ENCODE results near the gene NDUFV1. TPM values are rescaled to one million over a fixed set of nuclear protein-coding genes. Genes with fewer than 3 reads are reported as not detected.

NDUFV1 gene
- total and polyA plus RNA-seq, 2 of the 4 experiments (the other 2 are of a cell fraction): 120 to 133 TPM

- Histone ChIP-seq H3K4me2 (ENCODE audit: low read depth, low read length) (no peak overlapping the region; the same call in 1 of the 2 replicates), H3K9me1 (ENCODE audit: insufficient read depth, low read length) (peaks cover 4% of the 10 kb centered on the region; the same call in 1 of the 2 replicates), H3K79me1 (ENCODE audit: low read depth in 1 of 2, low read length in 2 of 2) (no peaks in the 10 kb centered on the region), H3K14ac (replicated peaks; ENCODE audit: low read depth, low read length) (no peak overlapping the region), H4K20me1 (ENCODE audit: insufficient read depth, low read length) (no peaks in the 10 kb centered on the region), H3K23ac (ENCODE audit: low read depth, low read length) (no peak overlapping the region), H3K36me3 (ENCODE audit: control insufficient read depth, insufficient read depth, low read length) (no peaks in the 10 kb centered on the region), H2AFZ (replicated peaks; ENCODE audit: low read length, poor library complexity) (peak overlapping the region; percentile 68), H3K4ac (ENCODE audit: low read depth, low read length) (no peak overlapping the region), H3K27me3 (ENCODE audit: control insufficient read depth, insufficient read depth, low read length) (no peaks in the 10 kb centered on the region), H2BK120ac (ENCODE audit: low read depth, low read length) (no peak overlapping the region), H3K9me3 (ENCODE audit: control insufficient read depth, insufficient read depth, low read length) (no peaks in the 10 kb centered on the region), H2BK20ac (ENCODE audit: low read depth, low read length) (no peak overlapping the region), H3K27ac (ENCODE audit: insufficient read depth, low read length) (no peak overlapping the region), H3K4me3 (ENCODE audit: insufficient read depth, low read depth, low read length) (peak overlapping the region; percentile 57; the same call in 1 of the 2 replicates), H2BK15ac (ENCODE audit: low read depth, low read length) (no peak overlapping the region), H3K18ac (ENCODE audit: low read depth, low read length) (no peak overlapping the region), H2AK5ac (ENCODE audit: low read depth, low read length) (peak overlapping the region; percentile 39; the same call in 1 of the 2 replicates), H3K4me1 (ENCODE audit: control insufficient read depth, insufficient read depth, low read length) (0 out of 2 replicates have a peak, but pooled peaks cover 3% of the 10 kb centered on the region), H2BK5ac (ENCODE audit: low read depth, low read length, poor library complexity, severe bottlenecking) (no peak overlapping the region), H3K9ac (ENCODE audit: low read depth, low read length) (no peak overlapping the region), H4K5ac (ENCODE audit: low read depth, low read length) (no peak overlapping the region), H3K56ac (ENCODE audit: extremely low read depth, insufficient read depth, low read length) (no peak overlapping the region), H2AK9ac (replicated peaks; ENCODE audit: low read depth, low read length, poor library complexity) (peak overlapping the region; percentile 78), H4K91ac (ENCODE audit: insufficient read depth, low read depth, low read length) (no peak overlapping the region), H4K8ac (ENCODE audit: low read depth in 2 of 2, low read length in 2 of 2) (no peak overlapping the region)
- ATAC-seq (ENCODE audit: low read depth) (no peak), DNase-seq (no peak)
- POLR2A ChIA-PET (ENCODE audit: unreplicated experiment): no interaction called here
- in situ Hi-C loops (cut with MboI; ENCODE audit: low sequenced_read_pairs): no loop called here
- dilution Hi-C loops (cut with HindIII; ENCODE audit: low sequenced_read_pairs, unreplicated experiment): no loop called here
- TF ChIP-seq, protein P1, sequence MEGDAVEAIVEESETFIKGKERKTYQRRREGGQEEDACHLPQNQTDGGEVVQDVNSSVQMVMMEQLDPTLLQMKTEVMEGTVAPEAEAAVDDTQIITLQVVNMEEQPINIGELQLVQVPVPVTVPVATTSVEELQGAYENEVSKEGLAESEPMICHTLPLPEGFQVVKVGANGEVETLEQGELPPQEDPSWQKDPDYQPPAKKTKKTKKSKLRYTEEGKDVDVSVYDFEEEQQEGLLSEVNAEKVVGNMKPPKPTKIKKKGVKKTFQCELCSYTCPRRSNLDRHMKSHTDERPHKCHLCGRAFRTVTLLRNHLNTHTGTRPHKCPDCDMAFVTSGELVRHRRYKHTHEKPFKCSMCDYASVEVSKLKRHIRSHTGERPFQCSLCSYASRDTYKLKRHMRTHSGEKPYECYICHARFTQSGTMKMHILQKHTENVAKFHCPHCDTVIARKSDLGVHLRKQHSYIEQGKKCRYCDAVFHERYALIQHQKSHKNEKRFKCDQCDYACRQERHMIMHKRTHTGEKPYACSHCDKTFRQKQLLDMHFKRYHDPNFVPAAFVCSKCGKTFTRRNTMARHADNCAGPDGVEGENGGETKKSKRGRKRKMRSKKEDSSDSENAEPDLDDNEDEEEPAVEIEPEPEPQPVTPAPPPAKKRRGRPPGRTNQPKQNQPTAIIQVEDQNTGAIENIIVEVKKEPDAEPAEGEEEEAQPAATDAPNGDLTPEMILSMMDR (conservative IDR thresholded peaks at IDR 0.05; ENCODE audit: low read depth, low read length): no peak
- TF ChIP-seq MXI1 (IDR thresholded peaks at IDR 0.05; ENCODE audit: borderline replicate concordance, low read depth, low read length) (no peak), SMC3 (IDR thresholded peaks at IDR 0.05; ENCODE audit: low read depth, low read length) (no peak), RAD21 (IDR thresholded peaks at IDR 0.05; ENCODE audit: low read length) (no peak), USF2 (IDR thresholded peaks at IDR 0.05; ENCODE audit: low read depth, low read length) (no peak), NFE2L2 (IDR thresholded peaks at IDR 0.05; ENCODE audit: low read depth, low read length) (no peak), BHLHE40 (IDR thresholded peaks at IDR 0.05; ENCODE audit: low read depth, low read length) (no peak), RCOR1 (IDR thresholded peaks at IDR 0.05; ENCODE audit: insufficient replicate concordance, low read length) (no peak), MAZ (IDR thresholded peaks at IDR 0.05; ENCODE audit: borderline replicate concordance, low read depth, low read length) (no peak), MAFK (IDR thresholded peaks at IDR 0.05; ENCODE audit: low read depth, low read length) (no peak), FOS (IDR thresholded peaks at IDR 0.05; ENCODE audit: low read depth, low read length) (no peak), RFX5 (IDR thresholded peaks at IDR 0.05; ENCODE audit: low read depth, low read length) (no peak)
- TF ChIP-seq, protein P2, sequence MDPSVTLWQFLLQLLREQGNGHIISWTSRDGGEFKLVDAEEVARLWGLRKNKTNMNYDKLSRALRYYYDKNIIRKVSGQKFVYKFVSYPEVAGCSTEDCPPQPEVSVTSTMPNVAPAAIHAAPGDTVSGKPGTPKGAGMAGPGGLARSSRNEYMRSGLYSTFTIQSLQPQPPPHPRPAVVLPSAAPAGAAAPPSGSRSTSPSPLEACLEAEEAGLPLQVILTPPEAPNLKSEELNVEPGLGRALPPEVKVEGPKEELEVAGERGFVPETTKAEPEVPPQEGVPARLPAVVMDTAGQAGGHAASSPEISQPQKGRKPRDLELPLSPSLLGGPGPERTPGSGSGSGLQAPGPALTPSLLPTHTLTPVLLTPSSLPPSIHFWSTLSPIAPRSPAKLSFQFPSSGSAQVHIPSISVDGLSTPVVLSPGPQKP (IDR thresholded peaks at IDR 0.05; ENCODE audit: borderline replicate concordance, low read depth, low read length): no peak
- intact Hi-C loops (cut with micrococcal nuclease): no loop called here
- WGBS, 2 experiments (ENCODE audit: extremely low coverage in 2 of 2, insufficient read length in 1 of 2): 30% methylated on average over 7 of the region's 25 CpGs; no CpG with 5 or more reads in 1 of the 2 experiments
- no TSS peak for BruUV-seq (replicated peaks)
- CTCF ChIA-PET: interaction anchor here (0.7 to 2.0 kb wide), 6 partner anchors 10 to 67 kb away, joined by 3 to 7 read pairs (median 4); no protein-coding TSS in a partner anchor
Observed at GRCh38 chr11:67628710-67629385, 22.1 kb downstream of the NDUFV1 start.
